Gastrocnemius medialis (tissue), 4 donors: ENCODE results near the gene GALNT18.

Source experiments
- CTCF ChIP-seq, 5 experiments: fragments of 450-650 bp in 3 of 5; fragments of 200-600 bp in 2 of 5; sonication (generic) in 2 of 5; IDR thresholded peaks in 4 of 5; conservative IDR thresholded peaks in 1 of 5; 1 replicate in 4 of 5; 2 replicates in 1 of 5; pipeline ENCODE4 v1.5.1; 2016 to 2019; ENCODE audit warnings: antibody characterized with exemption in 5 of 5, mild to moderate bottlenecking in 3 of 5, moderate library complexity in 3 of 5
- POLR2A ChIP-seq, 2 donors: fragments of 450-650 bp; IDR thresholded peaks; one replicate each; pipeline ENCODE4 v1.6.1; 2017; ENCODE audit warnings: antibody characterized with exemption in 2 of 2, mild to moderate bottlenecking in 2 of 2, moderate library complexity in 2 of 2

GRCh38 chr11:11589437-11589836 lies 32.4 kb downstream of the GALNT18 start:
- TF ChIP-seq CTCF (IDR thresholded peaks at IDR 0.05 in 4 of 5, conservative IDR thresholded peaks at IDR 0.05 in 1 of 5) (no peak), POLR2A (IDR thresholded peaks at IDR 0.05) (no peak)
